GM12873 (cell line): ENCODE measurements around the gene TFF2.

Source experiments
- CTCF ChIP-seq: IDR thresholded peaks from 2 replicates; pipeline ENCODE4 v1.5.1; 2012; ENCODE audit warnings: low read depth, mild to moderate bottlenecking, moderate library complexity, low read length, control low read depth; ENCODE audit not compliant: insufficient read depth; ENCODE audit errors: missing control alignments

The TFF2 gene

GRCh38 chr21:42370894-42371654, 20.3 kb upstream of the TFF2 start:
- no peak for TF ChIP-seq CTCF

GRCh38 chr21:42369821-42370220, 19.0 kb upstream of the TFF2 start:
- TF ChIP-seq CTCF: peak; percentile 12

GRCh38 chr21:42367367-42368165, 16.8 kb upstream of the TFF2 start:
- no peak for TF ChIP-seq CTCF

- no peak for TF ChIP-seq CTCF
Observed at GRCh38 chr21:42366292-42367010, 15.7 kb upstream of the TFF2 start, which contains the start of gene TFF1. TFF1 (minus strand) TSS chr21:42366535; CDS start chr21:42366495, 40 bp downstream.

- no peak for TF ChIP-seq CTCF
Observed at GRCh38 chr21:42365770-42366169, 15.0 kb upstream of the TFF2 start.

- no peak for TF ChIP-seq CTCF
Observed at GRCh38 chr21:42364304-42364865, 13.6 kb upstream of the TFF2 start.
